MM.1S (cell line): ENCODE results near the gene MSI2.

Experiments used
- DNase-seq: peaks from one replicate; pipeline ENCODE4 v3.0.0-alpha.2; 2015
- H2AFZ ChIP-seq: fragments of 300-600 bp; sonication (generic); 2 replicates; pipeline ENCODE4 v1.6.0; 2016; ENCODE audit warnings: antibody characterized with exemption, low read length
- H3F3A ChIP-seq: fragments of 300-600 bp; sonication (generic); 2 replicates; pipeline ENCODE4 v1.6.1; 2016; ENCODE audit warnings: mild to moderate bottlenecking, antibody characterized with exemption, low read length, moderate library complexity, mixed read lengths; ENCODE audit not compliant: insufficient read depth
- H3K27ac ChIP-seq: fragments of 300-600 bp; sonication (generic); 2 replicates; pipeline ENCODE4 v1.5.1; 2016; ENCODE audit warnings: mild to moderate bottlenecking, low read length
- H3K27me3 ChIP-seq: fragments of 300-600 bp; sonication (generic); replicated peaks from 2 replicates; pipeline ENCODE4 v1.6.0; 2016; ENCODE audit warnings: low read length; ENCODE audit not compliant: insufficient read depth
- H3K36me3 ChIP-seq: fragments of 300-600 bp; sonication (generic); replicated peaks from 2 replicates; pipeline ENCODE4 v1.6.1; 2016; ENCODE audit warnings: mild to moderate bottlenecking, low read length, mixed read lengths; ENCODE audit not compliant: insufficient read depth
- H3K4me1 ChIP-seq: fragments of 300-600 bp; sonication (generic); 2 replicates; pipeline ENCODE4 v1.6.1; 2016; ENCODE audit warnings: low read length, mixed read lengths
- H3K4me2 ChIP-seq: fragments of 300-600 bp; sonication (generic); 2 replicates; pipeline ENCODE4 v1.6.0; 2016; ENCODE audit warnings: low read depth, low read length
- H3K4me3 ChIP-seq: fragments of 300-600 bp; sonication (generic); 2 replicates; pipeline ENCODE4 v1.5.1; 2016; ENCODE audit warnings: low read length, mixed read lengths
- H3K79me2 ChIP-seq: fragments of 300-600 bp; sonication (generic); 2 replicates; pipeline ENCODE4 v1.6.1; 2016; ENCODE audit warnings: mixed run types, low read length, mixed read lengths
- H3K9ac ChIP-seq: fragments of 300-600 bp; sonication (generic); 2 replicates; pipeline ENCODE4 v1.6.1; 2016; ENCODE audit warnings: low read length, mixed read lengths
- H3K9me2 ChIP-seq: fragments of 300-600 bp; sonication (generic); replicated peaks from 2 replicates; pipeline ENCODE4 v1.6.1; 2016; ENCODE audit warnings: mild to moderate bottlenecking, low read length, mixed read lengths; ENCODE audit not compliant: insufficient read depth
- H3K9me3 ChIP-seq: fragments of 300-600 bp; sonication (generic); replicated peaks from 2 replicates; pipeline ENCODE4 v1.6.1; 2016; ENCODE audit warnings: mild to moderate bottlenecking, low read length, mixed read lengths; ENCODE audit not compliant: insufficient read depth
- H4K20me1 ChIP-seq: fragments of 300-600 bp; sonication (generic); 2 replicates; pipeline ENCODE4 v1.6.1; 2016; ENCODE audit warnings: mild to moderate bottlenecking, low read length, moderate library complexity, mixed read lengths; ENCODE audit not compliant: insufficient read depth
- CTCF ChIP-seq: fragments of 300-600 bp; sonication (generic); IDR thresholded peaks from 2 replicates; pipeline ENCODE4 v1.5.1; 2016; ENCODE audit warnings: antibody characterized with exemption, low read length, mixed read lengths
- EZH2 ChIP-seq: fragments of 300-600 bp; sonication (generic); optimal IDR thresholded peaks from 2 replicates; pipeline ENCODE3; 2017; ENCODE audit warnings: low read depth, mild to moderate bottlenecking, antibody characterized with exemption, low read length, mixed read lengths
- EZH2phosphoT487 ChIP-seq: fragments of 300-600 bp; sonication (generic); IDR thresholded peaks from 2 replicates; pipeline ENCODE4 v1.6.1; 2018; ENCODE audit warnings: antibody characterized with exemption, low read length

Gene MSI2

GRCh38 chr17:57570724-57571344 is 314.5 kb downstream of the MSI2 start:
- no peaks in the 10 kb centered on the region for H3K36me3 ChIP-seq
- no peak overlapping the region for H3K4me3 ChIP-seq
- no peak overlapping the region for H3K4me2 ChIP-seq
- no peak overlapping the region for H3K27ac ChIP-seq
- no peak overlapping the region for H2AFZ ChIP-seq
- H3K9me2 ChIP-seq, result no peaks in the 10 kb centered on the region
- DNase-seq, result no peak
- H3K79me2 ChIP-seq, result peaks cover 8% of the 10 kb centered on the region; the same call in 1 of the 2 replicates
- H4K20me1 ChIP-seq, result no peaks in the 10 kb centered on the region
- no peak overlapping the region for H3K9ac ChIP-seq
- no peak for TF ChIP-seq EZH2
- TF ChIP-seq CTCF, result no peak
- no peak for TF ChIP-seq EZH2phosphoT487
- no peaks in the 10 kb centered on the region for H3F3A ChIP-seq
- no peaks in the 10 kb centered on the region for H3K27me3 ChIP-seq
- H3K9me3 ChIP-seq, result no peaks in the 10 kb centered on the region
- H3K4me1 ChIP-seq, result no peaks in the 10 kb centered on the region

GRCh38 chr17:57572062-57572461 is 315.7 kb downstream of the MSI2 start:
- TF ChIP-seq CTCF (no peak), EZH2phosphoT487 (no peak), EZH2 (no peak)
- Histone ChIP-seq H4K20me1 (no peaks in the 10 kb centered on the region), H3F3A (no peaks in the 10 kb centered on the region), H2AFZ (no peak overlapping the region), H3K4me2 (no peak overlapping the region), H3K4me1 (no peaks in the 10 kb centered on the region), H3K9me2 (no peaks in the 10 kb centered on the region), H3K9me3 (no peaks in the 10 kb centered on the region), H3K9ac (no peak overlapping the region), H3K79me2 (peaks cover 12% of the 10 kb centered on the region; the same call in 1 of the 2 replicates), H3K4me3 (no peak overlapping the region), H3K27ac (no peak overlapping the region), H3K27me3 (no peaks in the 10 kb centered on the region), H3K36me3 (no peaks in the 10 kb centered on the region)
- no peak for DNase-seq

GRCh38 chr17:57572600-57572999 is 316.3 kb downstream of the MSI2 start:
- Histone ChIP-seq H3K36me3 (no peaks in the 10 kb centered on the region), H2AFZ (no peak overlapping the region), H3K9me3 (no peaks in the 10 kb centered on the region), H4K20me1 (no peaks in the 10 kb centered on the region), H3K27me3 (no peaks in the 10 kb centered on the region), H3K4me1 (no peaks in the 10 kb centered on the region), H3F3A (no peaks in the 10 kb centered on the region), H3K9me2 (no peaks in the 10 kb centered on the region), H3K4me2 (no peak overlapping the region), H3K4me3 (no peak overlapping the region), H3K27ac (no peak overlapping the region), H3K9ac (no peak overlapping the region), H3K79me2 (peaks cover 12% of the 10 kb centered on the region; the same call in 1 of the 2 replicates)
- TF ChIP-seq EZH2phosphoT487, result no peak
- TF ChIP-seq EZH2, result no peak
- TF ChIP-seq CTCF, result no peak
- no peak for DNase-seq
